H1 (cell line): ENCODE data around the gene CKB. TPM values are rescaled to one million over a fixed set of nuclear protein-coding genes. Genes with fewer than 3 reads are reported as not detected.

Experiments
- CTCF ChIA-PET: fragments of 300-600 bp; sonication (Branson Sonifier 250); formaldehyde crosslinking; loops from one replicate; lab custom pipeline; 2021; ENCODE audit not compliant: partially characterized antibody; lab: Charles Lee
- POLR2A ChIA-PET: fragments of 300-600 bp; sonication (Branson Sonifier 250); formaldehyde crosslinking; loops from one replicate; lab custom pipeline; 2021; ENCODE audit warnings: inconsistent platforms; ENCODE audit not compliant: partially characterized antibody; lab: Charles Lee
- DNase-seq, 2 experiments: peaks; one replicate each; pipeline versions ENCODE4 v3.0.0 to v3.0.0-alpha.2; 2010 to 2022; ENCODE audit warnings: low spot score in 2 of 2, low read depth in 1 of 2, mixed read lengths in 1 of 2
- FAIRE-seq: peaks from 2 replicates; lab custom pipeline; 2011; peaks lifted over from hg19 to GRCh38; lab: Jason Lieb, UNC
- H2AFZ ChIP-seq: 2 replicates; pipeline ENCODE4 v1.8.1; 2012; ENCODE audit warnings: low read length, inconsistent platforms
- H2AK5ac ChIP-seq: 2 replicates; pipeline ENCODE4 v1.6.1; 2013; ENCODE audit warnings: low read depth, low read length
- H2BK120ac ChIP-seq: replicated peaks from 2 replicates; pipeline ENCODE3; 2013; ENCODE audit warnings: low read depth, low read length, inconsistent platforms
- H2BK12ac ChIP-seq: 2 replicates; pipeline ENCODE4 v1.6.1; 2013; ENCODE audit warnings: low read depth, low read length
- H2BK15ac ChIP-seq: 2 replicates; pipeline ENCODE4 v1.6.1; 2013; ENCODE audit warnings: low read length
- H2BK20ac ChIP-seq: 2 replicates; pipeline ENCODE4 v1.6.1; 2013; ENCODE audit warnings: low read length
- H2BK5ac ChIP-seq: 2 replicates; pipeline ENCODE4 v1.6.1; 2013; ENCODE audit warnings: low read depth, low read length
- H3K14ac ChIP-seq: 2 replicates; pipeline ENCODE4 v1.6.1; 2013; ENCODE audit warnings: inconsistent platforms; ENCODE audit not compliant: insufficient read length
- H3K18ac ChIP-seq: 2 replicates; pipeline ENCODE4 v1.6.1; 2013; ENCODE audit warnings: low read length; ENCODE audit errors: extremely low read depth
- H3K23ac ChIP-seq: 2 replicates; pipeline ENCODE4 v1.6.1; 2013; ENCODE audit warnings: inconsistent platforms; ENCODE audit not compliant: insufficient read length
- H3K23me2 ChIP-seq: 2 replicates; pipeline ENCODE4 v1.6.1; 2013; ENCODE audit warnings: low read depth, low read length
- H3K27ac ChIP-seq: 2 replicates; pipeline ENCODE4 v1.6.1; 2011; ENCODE audit warnings: low read depth, low read length, inconsistent platforms
- H3K27me3 ChIP-seq, 4 experiments: replicated peaks in 1 of 4; 1 replicate in 1 of 4; 2 replicates in 3 of 4; pipeline versions ENCODE4 v1.6.1 to v1.8.1; 2011 to 2013; ENCODE audit warnings: low read length in 3 of 4, mild to moderate bottlenecking in 3 of 4, inconsistent platforms in 2 of 4, mixed read lengths in 2 of 4, moderate library complexity in 1 of 4; ENCODE audit not compliant: control insufficient read depth in 3 of 4, insufficient read depth in 3 of 4; ENCODE audit errors: extremely low read depth in 1 of 4
- H3K36me3 ChIP-seq, 4 experiments: 2 replicates each; pipeline versions ENCODE4 v1.6.1 to v1.8.1; 2011 to 2013; ENCODE audit warnings: mild to moderate bottlenecking in 4 of 4, low read length in 3 of 4, moderate library complexity in 2 of 4, control low read depth in 1 of 4, inconsistent platforms in 1 of 4; ENCODE audit not compliant: insufficient read depth in 4 of 4, control insufficient read depth in 2 of 4
- H3K4ac ChIP-seq: replicated peaks from 2 replicates; pipeline ENCODE3; 2013; ENCODE audit warnings: low read length, low read depth, mixed read lengths, inconsistent platforms; ENCODE audit not compliant: insufficient read length
- H3K4me1 ChIP-seq, 4 experiments: replicated peaks in 1 of 4; 1 replicate in 1 of 4; 2 replicates in 3 of 4; pipeline versions ENCODE4 v1.6.1 to v1.8.1; 2011 to 2013; ENCODE audit warnings: low read length in 3 of 4, inconsistent platforms in 2 of 4, mixed read lengths in 1 of 4; ENCODE audit not compliant: insufficient read depth in 4 of 4, control insufficient read depth in 3 of 4
- H3K4me2 ChIP-seq, 2 experiments: 2 replicates each; pipeline versions ENCODE4 v1.6.1 to v1.8.1; 2011 to 2013; ENCODE audit warnings: low read depth in 2 of 2, low read length in 2 of 2, control low read depth in 1 of 2, inconsistent platforms in 1 of 2, mild to moderate bottlenecking in 1 of 2; ENCODE audit not compliant: insufficient read depth in 1 of 2
- H3K4me3 ChIP-seq, 4 experiments: fragments of 200-600, 300-600 bp in 1 of 4; sonication (generic), shearing (Covaris generic), sonication (Bioruptor Twin) in 1 of 4; 2 replicates each; pipeline versions ENCODE4 v1.5.1 to v1.8.1; 2011 to 2016; ENCODE audit warnings: low read length in 4 of 4, low read depth in 3 of 4, control low read depth in 2 of 4, inconsistent platforms in 2 of 4, mild to moderate bottlenecking in 2 of 4, mixed read lengths in 1 of 4, moderate library complexity in 1 of 4; ENCODE audit not compliant: insufficient read depth in 2 of 4; ENCODE audit errors: extremely low read depth in 1 of 4
- H3K56ac ChIP-seq: replicated peaks from 2 replicates; pipeline ENCODE3; 2013; ENCODE audit warnings: low read depth, mild to moderate bottlenecking, mixed read lengths, low read length, inconsistent platforms; ENCODE audit not compliant: insufficient read length
- H3K79me1 ChIP-seq: 2 replicates; pipeline ENCODE4 v1.6.1; 2013; ENCODE audit warnings: low read depth, low read length, control low read depth
- H3K79me2 ChIP-seq, 2 experiments: 2 replicates each; pipeline versions ENCODE4 v1.6.1 to v1.8.1; 2012 to 2013; ENCODE audit warnings: low read length in 2 of 2, mild to moderate bottlenecking in 2 of 2, inconsistent platforms in 1 of 2; ENCODE audit not compliant: insufficient read depth in 2 of 2, control insufficient read depth in 1 of 2
- H3K9ac ChIP-seq, 4 experiments: replicated peaks in 1 of 4; 1 replicate in 1 of 4; 2 replicates in 3 of 4; pipeline versions ENCODE4 v1.6.1 to v1.8.1; 2011 to 2013; ENCODE audit warnings: low read depth in 3 of 4, low read length in 3 of 4, control low read depth in 2 of 4, mild to moderate bottlenecking in 2 of 4, moderate library complexity in 2 of 4, inconsistent platforms in 1 of 4; ENCODE audit errors: extremely low read depth in 1 of 4
- H3K9me3 ChIP-seq, 2 experiments: 2 replicates each; pipeline versions ENCODE4 v1.6.1 to v1.8.1; 2012 to 2013; ENCODE audit warnings: mild to moderate bottlenecking in 2 of 2, moderate library complexity in 2 of 2, control low read depth in 1 of 2, inconsistent platforms in 1 of 2, low read depth in 1 of 2, low read length in 1 of 2, mixed read lengths in 1 of 2; ENCODE audit not compliant: insufficient read depth in 2 of 2
- H4K20me1 ChIP-seq, 2 experiments: replicated peaks in 1 of 2; 2 replicates each; pipeline versions ENCODE3 to v1.8.1; 2011 to 2013; ENCODE audit warnings: inconsistent platforms in 2 of 2, low read length in 2 of 2, mild to moderate bottlenecking in 1 of 2; ENCODE audit not compliant: insufficient read depth in 2 of 2, control insufficient read depth in 1 of 2
- H4K5ac ChIP-seq: 2 replicates; pipeline ENCODE4 v1.6.1; 2013; ENCODE audit warnings: low read length, low read depth, mixed read lengths, inconsistent platforms; ENCODE audit not compliant: insufficient read length
- H4K8ac ChIP-seq: 2 replicates; pipeline ENCODE4 v1.8.0; 2013; ENCODE audit warnings: mild to moderate bottlenecking, moderate library complexity, low read length, inconsistent platforms; ENCODE audit not compliant: insufficient read depth; ENCODE audit errors: extremely low read depth
- H4K91ac ChIP-seq: replicated peaks from 2 replicates; pipeline ENCODE3; 2013; ENCODE audit warnings: low read length, mixed read lengths, inconsistent platforms; ENCODE audit not compliant: insufficient read length
- CTCF ChIP-seq, 3 experiments: IDR thresholded peaks; 1 replicate in 2 of 3; 2 replicates in 1 of 3; pipeline versions ENCODE4 v1.5.1 to v1.6.1; 2011; ENCODE audit warnings: low read length in 3 of 3, mild to moderate bottlenecking in 3 of 3, inconsistent platforms in 2 of 3, low read depth in 1 of 3, moderate library complexity in 1 of 3; ENCODE audit not compliant: insufficient read depth in 1 of 3; ENCODE audit errors: control extremely low read depth in 1 of 3
- POLR2AphosphoS5 ChIP-seq: IDR thresholded peaks from 2 replicates; pipeline ENCODE4 v1.6.1; 2011; ENCODE audit warnings: low read depth, low read length
- RAD21 ChIP-seq, 2 experiments: IDR thresholded peaks in 1 of 2; conservative IDR thresholded peaks in 1 of 2; 2 replicates each; pipeline ENCODE4 v1.6.1; 2011; ENCODE audit warnings: low read depth in 2 of 2, low read length in 2 of 2, improper control_type of control experiment in 1 of 2, inconsistent platforms in 1 of 2, mild to moderate bottlenecking in 1 of 2, moderate library complexity in 1 of 2
- SIRT6 ChIP-seq: IDR thresholded peaks from one replicate; pipeline ENCODE4 v1.7.1; 2012; ENCODE audit warnings: low read length, inconsistent platforms
- SRF ChIP-seq: IDR thresholded peaks from 2 replicates; pipeline ENCODE4 v1.6.1; 2011; ENCODE audit warnings: mild to moderate bottlenecking, low read depth, low read length, moderate library complexity
- WGBS, 2 experiments: shearing (Covaris generic) in 1 of 2; methylation state at CpG; one replicate each; pipeline versions ENCODE4 v1.1.6 to v1.1.7; 2013 to 2015; ENCODE audit warnings: low lambda C conversion rate in 2 of 2, mixed read lengths in 2 of 2, inconsistent platforms in 1 of 2, low coverage in 1 of 2, missing lambda C conversion rate in 1 of 2; ENCODE audit not compliant: insufficient replicate concordance in 2 of 2, insufficient coverage in 1 of 2, insufficient read length in 1 of 2; ENCODE audit errors: extremely low coverage in 1 of 2, missing lambda C conversion rate in 1 of 2; 5-methylcytosine and 5-hydroxymethylcytosine counted together
- polyA plus RNA-seq, 7 experiments: library from polyadenylated mRNA; depleted of rRNA in 3 of 7; stranded (reverse) in 5 of 7; unstranded in 2 of 7; fragments of >200 nt in 5 of 7; fragments of 200-250 nt in 2 of 7; gene quantifications; 1 replicate in 5 of 7; 2 replicates in 1 of 7; 4 replicates in 1 of 7; pipeline versions ENCODE4 v1.2.1 to v1.2.3, GENCODE V29; 2011 to 2013; ENCODE audit warnings: missing spikeins in 2 of 7, mixed read lengths in 2 of 7
- total RNA-seq: library from RNA; stranded (reverse); fragmentation: NEBNext Ultra II Directional; extraction: Animal tissue kit (Norgen Biotek cat#: 25700); gene quantifications from 2 replicates; pipeline ENCODE4 v1.2.1, GENCODE V29; 2021

The CKB gene
- total and polyA plus RNA-seq, 2 of the 8 experiments (the other 6 are each of a cell fraction or from before 2014, with no cell fraction given), result 538 to 950 TPM

- Histone ChIP-seq H3K23me2 (no peaks in the 10 kb centered on the region), H3K27me3 (no peaks in the 10 kb centered on the region), H3K4me2 (no peak overlapping the region), H3K9me3 (no peaks in the 10 kb centered on the region), H2BK12ac (no peak overlapping the region), H4K5ac (no peak overlapping the region), H2BK120ac (no peak overlapping the region), H3K79me2 (no peaks in the 10 kb centered on the region), H4K91ac (no peak overlapping the region), H2BK20ac (no peak overlapping the region), H3K4ac (no peak overlapping the region), H3K27ac (no peak overlapping the region), H4K20me1 (peaks cover 0 to 3% of the 10 kb centered on the region in 2 experiments), H3K4me1 (peaks cover 0 to 3% (median 2%) of the 10 kb centered on the region in 4 experiments; a peak in 3 of 7 replicates), H3K36me3 (peaks cover 0 to 16% (median under 1%) of the 10 kb centered on the region in 4 experiments; a peak in 4 of 8 replicates), H3K18ac (no peak overlapping the region), H2AK5ac (no peak overlapping the region), H2BK5ac (no peak overlapping the region; the same call in 1 of the 2 replicates), H2AFZ (no peak overlapping the region), H3K23ac (no peak overlapping the region), H3K14ac (no peak overlapping the region), H3K4me3 (no peak overlapping the region), H4K8ac (no peak overlapping the region), H3K9ac (no peak overlapping the region), H2BK15ac (no peak overlapping the region), H3K79me1 (no peaks in the 10 kb centered on the region), H3K56ac (no peak overlapping the region)
- DNase-seq (no peak), FAIRE-seq (no peak)
- POLR2A ChIA-PET, result interaction anchor here (1.3 to 12.6 kb wide), 4 partner anchors 7 to 49 kb away, joined by 3 to 844 read pairs (median 40); partner anchors contain the start of genes BAG5, CKB and TRMT61A
- WGBS, 2 experiments, result 95% methylated on average over 25 of the region's 25 CpGs; no CpG with 5 or more reads in 1 of the 2 experiments
- TF ChIP-seq CTCF (IDR thresholded peaks at IDR 0.05; ENCODE audit: control extremely low read depth in 1 of 3, insufficient read depth in 1 of 3, low read depth in 1 of 3, low read length in 3 of 3) (peak in 1 of 3 experiments; percentile 3; a peak in 1 of 4 replicates), RAD21 (IDR thresholded peaks at IDR 0.05 in 1 of 2, conservative IDR thresholded peaks at IDR 0.05 in 1 of 2; ENCODE audit: low read depth in 2 of 2, low read length in 2 of 2) (peak; percentile 3 to 7; a peak in 1 of 4 replicates), SRF (no peak), POLR2AphosphoS5 (peak; percentile 32; the same call in 1 of the 2 replicates), SIRT6 (no peak)
- CTCF ChIA-PET, result interaction anchor here (1.0 to 31.3 kb wide), 3 partner anchors 8 to 28 kb away, joined by 3 to 921 read pairs (median 42); partner anchors contain the start of gene TRMT61A
Measured at GRCh38 chr14:103512701-103513611, 9.7 kb downstream of the CKB start.
